IPS-11a (cell line): ENCODE measurements around the gene CYP24A1.

Experiments used
- H3K4me3 ChIP-seq: one replicate; pipeline ENCODE4 v1.5.1; 2013; ENCODE audit warnings: low read depth, low read length, control low read depth

Gene CYP24A1

DNA sequence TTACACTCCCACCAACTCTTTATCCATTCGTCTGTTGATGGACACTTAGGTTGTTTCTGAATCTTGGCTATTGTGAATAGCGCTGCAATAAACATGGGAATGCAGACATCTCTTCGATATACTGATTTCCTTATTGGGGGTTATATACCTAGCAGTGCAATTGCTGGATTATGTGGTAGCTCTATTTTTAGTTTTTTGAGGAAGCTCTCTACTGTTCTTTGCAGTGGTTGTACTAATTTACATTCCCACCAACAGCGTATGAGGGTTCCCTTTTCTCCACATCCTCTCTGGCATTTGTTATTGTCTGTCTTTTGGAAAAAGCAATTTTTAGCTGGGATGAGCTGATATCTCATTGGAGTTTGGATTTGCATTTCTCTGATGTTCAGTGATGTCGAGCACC lies 29.5 kb upstream of the CYP24A1 start:
- no peak overlapping the region for H3K4me3 ChIP-seq

GRCh38 chr20:54201268-54201846 lies 27.6 kb upstream of the CYP24A1 start:
- H3K4me3 ChIP-seq = no peak overlapping the region

GRCh38 chr20:54200487-54201267 lies 26.9 kb upstream of the CYP24A1 start:
- H3K4me3 ChIP-seq = no peak overlapping the region

- H3K4me3 ChIP-seq = no peak overlapping the region
Measured at GRCh38 chr20:54199721-54200176, 26.0 kb upstream of the CYP24A1 start.

GRCh38 chr20:54199283-54199682 lies 25.5 kb upstream of the CYP24A1 start:
- no peak overlapping the region for H3K4me3 ChIP-seq

DNA sequence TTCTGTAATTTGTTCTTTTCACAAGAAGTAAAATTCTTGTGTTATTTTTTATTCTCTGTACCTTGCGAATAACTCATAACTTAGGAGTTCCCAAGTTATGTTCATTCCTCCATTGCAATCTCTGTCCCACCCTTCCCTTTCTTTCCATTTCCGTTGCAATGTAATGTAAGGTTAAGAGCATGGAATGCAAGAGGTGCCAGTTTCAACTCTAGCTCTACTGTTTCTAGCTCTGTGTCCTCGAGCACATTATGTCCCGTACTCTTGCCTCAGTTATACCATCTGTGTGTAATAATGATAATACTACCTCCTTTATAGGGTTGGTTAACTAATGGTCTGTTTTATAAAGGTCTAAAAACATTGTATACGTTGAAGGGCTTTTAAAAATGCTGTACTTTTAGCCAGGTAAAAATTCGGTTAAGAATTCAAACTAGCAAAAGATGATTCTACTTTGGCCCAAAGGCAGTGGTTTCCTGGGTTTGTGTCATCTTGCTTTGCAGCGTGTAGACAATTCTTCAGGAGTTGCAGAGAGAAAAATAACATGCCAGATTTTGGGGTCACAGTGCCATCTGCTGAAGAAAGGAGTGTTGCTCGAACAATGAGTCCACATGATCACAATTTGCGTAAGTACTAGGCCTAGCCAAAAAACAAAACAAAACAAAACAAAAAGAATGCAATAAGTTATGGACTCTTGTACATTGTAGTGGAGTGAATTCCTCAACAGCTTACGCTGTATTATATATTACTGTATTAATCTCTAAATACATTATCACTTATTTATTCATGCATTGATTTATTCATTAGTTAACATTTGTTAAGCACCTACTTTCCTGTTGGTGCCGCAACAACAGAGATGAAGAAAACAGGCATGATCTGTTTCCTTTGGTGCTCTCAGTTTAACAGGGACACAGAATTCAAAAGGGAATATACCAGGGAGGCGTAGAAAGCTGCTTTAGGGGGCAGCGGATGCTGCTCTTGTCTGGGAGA lies 24.1 kb upstream of the CYP24A1 start:
- no peak overlapping the region for H3K4me3 ChIP-seq

GRCh38 chr20:54195483-54196472 lies 22.0 kb upstream of the CYP24A1 start:
- no peak overlapping the region for H3K4me3 ChIP-seq

GRCh38 chr20:54194724-54195438 lies 21.1 kb upstream of the CYP24A1 start:
- H3K4me3 ChIP-seq = no peak overlapping the region

DNA sequence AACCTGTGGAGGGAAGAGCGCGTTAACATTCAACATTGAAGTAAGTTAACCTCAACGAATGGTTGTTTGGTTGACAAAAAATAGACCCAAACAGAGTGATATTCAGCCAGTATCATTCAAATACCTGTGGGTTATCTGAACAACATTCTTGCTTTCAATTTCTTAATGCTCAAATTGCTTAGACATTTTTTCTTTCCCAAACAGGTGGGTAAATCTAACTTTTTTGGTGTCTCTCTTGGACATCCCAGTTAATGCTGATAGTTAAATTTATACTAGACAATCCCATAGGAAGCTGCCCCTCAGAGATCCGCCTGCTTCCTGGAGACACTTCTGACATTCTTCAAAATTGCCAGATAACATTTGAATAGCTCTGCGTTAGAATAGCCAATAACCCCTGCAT lies 20.0 kb upstream of the CYP24A1 start:
- H3K4me3 ChIP-seq = no peak overlapping the region

DNA sequence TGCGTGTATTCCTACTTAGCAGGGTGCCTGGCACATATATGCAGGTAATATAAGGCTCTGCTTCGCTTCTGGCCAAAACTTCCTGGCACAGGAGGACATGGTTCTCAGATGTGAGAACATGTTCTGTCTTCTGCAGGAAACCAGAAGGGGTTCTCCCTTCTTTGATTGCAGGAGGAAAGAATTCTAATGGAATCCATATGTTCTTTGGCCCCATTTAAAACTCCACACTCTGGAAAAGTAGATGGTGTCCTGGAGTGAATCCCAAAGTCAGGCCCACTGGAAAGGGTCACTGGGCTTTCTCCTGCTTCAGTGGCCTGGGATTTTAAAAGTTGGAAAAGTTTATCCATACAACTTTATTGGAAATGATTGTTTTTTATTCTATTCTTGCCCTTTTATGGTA lies 16.4 kb upstream of the CYP24A1 start:
- H3K4me3 ChIP-seq = no peak overlapping the region

- H3K4me3 ChIP-seq = no peak overlapping the region
Measured at GRCh38 chr20:54189630-54190029, 15.8 kb upstream of the CYP24A1 start.

- no peak overlapping the region for H3K4me3 ChIP-seq
Measured at GRCh38 chr20:54188132-54188849, 14.5 kb upstream of the CYP24A1 start.

DNA sequence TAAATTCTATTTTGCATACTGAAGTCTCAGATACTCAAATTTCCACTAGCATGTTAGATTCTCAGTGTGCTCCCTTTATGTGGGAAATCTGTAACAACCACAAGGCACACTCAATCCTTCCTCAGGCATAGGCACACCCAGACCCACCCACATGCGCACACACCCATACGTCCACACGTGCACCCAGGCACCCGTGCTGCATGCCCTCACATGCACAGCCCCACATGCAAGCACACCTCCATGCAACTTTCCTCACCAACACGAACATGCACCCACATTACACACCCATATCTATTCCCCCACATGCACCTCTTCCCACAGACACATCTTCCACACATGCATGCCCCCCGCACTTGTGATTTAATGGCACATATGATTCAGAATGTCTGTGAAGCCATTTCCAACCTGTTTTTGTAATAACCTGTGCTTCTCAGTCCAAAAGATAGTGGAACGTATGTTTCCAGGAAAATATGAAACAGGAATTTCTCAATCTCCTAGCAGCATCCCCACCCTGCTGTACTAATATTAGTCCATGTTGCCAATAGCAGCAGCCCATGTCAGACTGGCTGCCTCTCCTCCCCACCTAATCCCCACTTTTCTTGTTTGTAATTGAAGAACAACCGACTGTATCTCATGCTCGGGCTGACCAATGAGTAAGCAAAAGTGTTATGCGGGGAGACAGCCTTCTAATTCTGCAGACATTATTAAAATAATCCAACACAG lies 11.3 kb upstream of the CYP24A1 start:
- no peak overlapping the region for H3K4me3 ChIP-seq

DNA sequence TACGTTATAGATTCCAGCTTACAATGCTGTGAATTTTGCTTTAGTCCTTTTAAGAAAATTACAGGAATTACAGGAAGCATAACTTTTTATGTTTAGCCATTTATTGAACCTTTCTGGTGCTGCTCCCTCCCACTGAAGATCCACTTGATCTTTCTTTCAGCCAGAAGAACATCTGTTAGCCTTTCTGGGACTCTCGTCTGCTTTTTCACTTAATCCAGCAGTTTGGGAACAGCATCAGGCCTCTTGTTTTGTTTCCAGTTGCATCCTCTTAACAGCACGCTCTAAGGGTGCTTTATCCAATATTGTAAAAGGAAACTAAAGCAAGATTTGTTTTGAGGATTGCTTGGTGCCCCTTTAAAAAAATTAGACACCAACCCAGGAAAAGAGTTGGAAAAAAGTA lies 10.3 kb upstream of the CYP24A1 start:
- H3K4me3 ChIP-seq = no peak overlapping the region

GRCh38 chr20:54180931-54181330 lies 7.1 kb upstream of the CYP24A1 start:
- H3K4me3 ChIP-seq = no peak overlapping the region

GRCh38 chr20:54179946-54180345 lies 6.2 kb upstream of the CYP24A1 start:
- no peak overlapping the region for H3K4me3 ChIP-seq

DNA sequence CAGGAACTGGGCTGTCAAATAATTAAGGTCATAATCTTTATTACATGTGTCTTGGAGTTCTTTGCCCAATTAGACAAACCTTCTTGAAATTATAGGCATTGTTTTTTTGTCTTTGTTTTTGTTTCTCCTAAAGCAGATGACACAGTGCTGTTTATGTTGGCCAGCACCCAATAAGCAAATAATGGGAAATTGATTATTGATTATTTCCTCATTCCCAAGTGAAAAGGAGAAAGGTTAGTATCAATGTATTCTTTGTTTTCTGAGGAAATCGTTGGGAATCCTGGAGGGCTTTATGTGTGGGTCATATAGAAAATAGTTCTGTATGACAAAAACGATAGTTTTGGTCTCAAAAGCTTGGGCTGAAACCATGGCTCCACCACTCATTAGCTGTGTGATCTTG lies 4.5 kb upstream of the CYP24A1 start:
- H3K4me3 ChIP-seq = no peak overlapping the region

DNA sequence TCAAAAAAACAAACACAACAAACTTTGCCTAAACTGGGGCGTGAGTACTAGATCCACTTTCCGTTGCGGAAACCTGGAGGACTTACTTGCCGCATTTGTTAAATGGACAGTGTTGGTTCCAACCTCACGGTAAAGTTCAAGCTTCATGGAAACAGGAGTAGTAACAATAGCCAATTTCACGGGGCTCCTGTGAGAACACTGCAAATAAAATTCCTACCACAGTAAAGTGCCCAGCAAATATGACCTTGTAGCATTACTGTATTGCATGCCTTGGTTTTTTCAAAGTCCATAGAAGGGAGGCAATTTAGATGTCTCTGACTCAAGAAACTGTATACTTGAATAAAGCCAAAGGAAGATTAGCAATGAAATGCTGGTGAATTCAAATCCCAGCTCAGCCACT lies 3.6 kb upstream of the CYP24A1 start:
- H3K4me3 ChIP-seq = no peak overlapping the region
